Measurements from ENCODE around the gene SLC25A14. TPM values are rescaled to one million over a fixed set of nuclear protein-coding genes. Genes with fewer than 3 reads are reported as not detected.

Gene SLC25A14
- 6.3 and 7.8 TPM in 2 replicates for total RNA-seq

GRCh38 chrX:130339408-130340222, at the start of gene SLC25A14:
TSS of gene SLC25A14 (plus strand) at chrX:130339919. CDS start at chrX:130340279, 360 bp downstream.

GRCh38 chrX:130385520-130385919, 45.8 kb downstream of the SLC25A14 start, which contains the start of gene GPR119:
TSS of gene GPR119 (minus strand) at chrX:130385674. CDS start at chrX:130385447, 227 bp downstream.

GRCh38 chrX:130401415-130402207, 61.9 kb downstream of the SLC25A14 start, which contains the start of gene RBMX2:
TSS of gene RBMX2 (plus strand) at chrX:130401987. CDS start at chrX:130402033, 46 bp downstream.

Other genes with a start within 250 kb of the SLC25A14 start
- gene ELF4, start 229.4 kb upstream of the SLC25A14 start, total RNA-seq, result 7.9 and 9.2 TPM in 2 replicates
- 12.6 and 14.8 TPM in 2 replicates for gene AIFM1, start 174.1 kb upstream of the SLC25A14 start, total RNA-seq
- 0.54 and 0.65 TPM in 2 replicates for gene RAB33A, start 168.0 kb upstream of the SLC25A14 start, total RNA-seq
- 2.3 and 2.9 TPM in 2 replicates for gene ZNF280C, start 71.0 kb upstream of the SLC25A14 start, total RNA-seq
- not detected in 2 replicates for gene GPR119, start 45.8 kb downstream of the SLC25A14 start, total RNA-seq
- 8.3 and 11.4 TPM in 2 replicates for gene RBMX2, start 62.1 kb downstream of the SLC25A14 start, total RNA-seq